Prostate gland (tissue), 2 donors: ENCODE data around the gene PDYN. TPM values are rescaled to one million over a fixed set of nuclear protein-coding genes. Genes with fewer than 3 reads are reported as not detected.
A peak's percentile ranks its signal among the peaks of the same experiment; 100 is the strongest.

Experiments
- DNase-seq: peaks from one replicate; pipeline ENCODE4 v3.0.0-alpha.2; 2019; ENCODE audit warnings: low spot score
- H3K27ac ChIP-seq, 2 donors: fragments of 200-600 bp; sonication (generic); 2 replicates each; pipeline ENCODE4 v1.5.1; 2017 to 2019
- H3K27me3 ChIP-seq: fragments of 200-600 bp; sonication (generic); replicated peaks from 2 replicates; pipeline ENCODE4 v1.5.1; 2019; ENCODE audit not compliant: insufficient read depth
- H3K36me3 ChIP-seq, 2 donors: fragments of 200-600 bp; sonication (generic); 1 replicate in 1 of 2; 2 replicates in 1 of 2; pipeline versions ENCODE4 v1.5.1 to v1.8.1; 2017 to 2019
- H3K4me1 ChIP-seq: fragments of 200-600 bp; sonication (generic); replicated peaks from 2 replicates; pipeline ENCODE4 v1.5.1; 2019
- H3K4me3 ChIP-seq, 2 donors: fragments of 200-600 bp; sonication (generic); 2 replicates each; pipeline ENCODE4 v1.5.1; 2017 to 2019
- H3K9me3 ChIP-seq: fragments of 200-600 bp; sonication (generic); 2 replicates; pipeline ENCODE4 v1.5.1; 2017
- CTCF ChIP-seq, 4 experiments: fragments of 200-600 bp in 2 of 4; fragments of 450-650 bp in 2 of 4; sonication (generic) in 2 of 4; IDR thresholded peaks; 1 replicate in 3 of 4; 2 replicates in 1 of 4; pipeline ENCODE4 v1.5.1; 2016 to 2019; ENCODE audit warnings: antibody characterized with exemption in 4 of 4, mild to moderate bottlenecking in 2 of 4, moderate library complexity in 2 of 4
- POLR2A ChIP-seq: fragments of 450-650 bp; IDR thresholded peaks from one replicate; pipeline ENCODE4 v1.6.1; 2016; ENCODE audit warnings: antibody characterized with exemption, mild to moderate bottlenecking
- POLR2AphosphoS5 ChIP-seq: sonication (generic); formaldehyde crosslinking; IDR thresholded peaks from one replicate; pipeline ENCODE4 v1.6.1; 2017; ENCODE audit warnings: antibody characterized with exemption
- WGBS: methylation state at CpG from one replicate; pipeline ENCODE4 v1.1.5; 2018; 5-methylcytosine and 5-hydroxymethylcytosine counted together
- intact Hi-C: fragments of 100-400 bp; cut with DNase I; formaldehyde crosslinking; loops from one replicate; pipeline ENCODE4 v1.14.2; 2022
- total RNA-seq, 2 donors: library from RNA; depleted of rRNA; stranded (reverse); fragments of >200 nt; gene quantifications; one replicate each; pipeline ENCODE4 v1.1.0, GENCODE V29; 2016

Gene PDYN
- total RNA-seq, 2 donors from 2014 or later = 0.28 TPM; not detected in 1

- DNase-seq = peak; percentile 49
- TF ChIP-seq CTCF (IDR thresholded peaks at IDR 0.05) (peak; percentile 89 to 95 (median 94)), POLR2AphosphoS5 (no peak)
- Histone ChIP-seq H3K27me3 (no peaks in the 10 kb centered on the region), H3K4me1 (no peaks in the 10 kb centered on the region), H3K4me3 (no peak overlapping the region), H3K9me3 (no peaks in the 10 kb centered on the region), H3K36me3 (no peaks in the 10 kb centered on the region), H3K27ac (no peak overlapping the region)
- intact Hi-C loops = loop anchor here (1.0 to 5.0 kb wide), 2 partner anchors 207 to 487 kb away; no protein-coding TSS in a partner anchor
- WGBS = 5% methylated on average over 28 of the region's 28 CpGs
Observed at GRCh38 chr20:1965520-1966351, 28.1 kb downstream of the PDYN start.

- DNase-seq = no peak
- Histone ChIP-seq H3K27ac (no peak overlapping the region), H3K36me3 (no peaks in the 10 kb centered on the region), H3K4me1 (no peaks in the 10 kb centered on the region), H3K27me3 (no peaks in the 10 kb centered on the region), H3K9me3 (no peaks in the 10 kb centered on the region), H3K4me3 (no peak overlapping the region)
- WGBS = 54% methylated on average over 14 of the region's 14 CpGs
- intact Hi-C loops = loop anchor here (1.0 to 5.0 kb wide), 2 partner anchors 207 to 487 kb away; no protein-coding TSS in a partner anchor
- TF ChIP-seq CTCF (IDR thresholded peaks at IDR 0.05) (no peak), POLR2A (no peak), POLR2AphosphoS5 (no peak)
Observed at GRCh38 chr20:1964659-1965405, 29.0 kb downstream of the PDYN start.

- Histone ChIP-seq H3K27ac (no peak overlapping the region), H3K9me3 (no peaks in the 10 kb centered on the region), H3K36me3 (no peaks in the 10 kb centered on the region), H3K27me3 (no peaks in the 10 kb centered on the region), H3K4me3 (no peak overlapping the region), H3K4me1 (no peaks in the 10 kb centered on the region)
- DNase-seq = no peak
- TF ChIP-seq POLR2AphosphoS5 (no peak), POLR2A (no peak), CTCF (IDR thresholded peaks at IDR 0.05) (no peak)
- 64% methylated on average over 4 of the region's 4 CpGs for WGBS
- intact Hi-C loops = no loop called here
Observed at GRCh38 chr20:1964061-1964460, 29.8 kb downstream of the PDYN start.

GRCh38 chr20:1961374-1961773 lies 32.5 kb downstream of the PDYN start:
- Histone ChIP-seq H3K4me3 (no peak overlapping the region), H3K27me3 (no peaks in the 10 kb centered on the region), H3K4me1 (no peaks in the 10 kb centered on the region), H3K36me3 (no peaks in the 10 kb centered on the region), H3K27ac (no peak overlapping the region), H3K9me3 (no peaks in the 10 kb centered on the region)
- no peak for DNase-seq
- 82% methylated on average over 5 of the region's 5 CpGs for WGBS
- intact Hi-C loops = no loop called here
- TF ChIP-seq POLR2AphosphoS5 (no peak), CTCF (IDR thresholded peaks at IDR 0.05) (no peak), POLR2A (no peak)
